DND-41 (cell line): ENCODE data around the gene SUMO3.

Experiments used
- CTCF ChIP-seq: IDR thresholded peaks from 2 replicates; pipeline ENCODE4 v1.5.1; 2012; ENCODE audit warnings: borderline replicate concordance, low read length, moderate library complexity, mild to moderate bottlenecking; ENCODE audit not compliant: poor library complexity, severe bottlenecking; ENCODE audit errors: extremely low read depth
- EZH2 ChIP-seq: IDR thresholded peaks from 3 replicates; pipeline ENCODE4 v1.6.1; 2012; ENCODE audit warnings: borderline replicate concordance, low read depth, mild to moderate bottlenecking, moderate library complexity, low read length, inconsistent platforms; ENCODE audit not compliant: severe bottlenecking

- TF ChIP-seq CTCF (no peak), EZH2 (no peak)
These were observed 59.7 kb downstream of the SUMO3 start for GRCh38 chr21:44758141-44758561.
